Nephron (organoid): ENCODE measurements around the gene HP1BP3.
A peak's percentile ranks its signal among the peaks of the same experiment; 100 is the strongest.

Experiments used
- H3K27ac Mint-ChIP-seq, 3 experiments: 2 replicates each; pipeline ENCODE4 v1.8.0; 2020; ENCODE audit warnings: mixed read lengths in 3 of 3, mild to moderate bottlenecking in 2 of 3, moderate library complexity in 1 of 3
- H3K27me3 Mint-ChIP-seq: 2 replicates; pipeline ENCODE4 v1.8.0; 2021; ENCODE audit warnings: low read depth, mild to moderate bottlenecking, moderate library complexity, mixed read lengths
- H3K36me3 Mint-ChIP-seq: 2 replicates; pipeline ENCODE4 v1.8.0; 2020; ENCODE audit warnings: low read depth, mixed read lengths
- H3K4me1 Mint-ChIP-seq: 2 replicates; pipeline ENCODE4 v1.8.0; 2020; ENCODE audit warnings: mixed read lengths
- H3K4me3 Mint-ChIP-seq, 3 experiments: 2 replicates each; pipeline ENCODE4 v1.8.0; 2020; ENCODE audit warnings: mild to moderate bottlenecking in 3 of 3, mixed read lengths in 3 of 3, moderate library complexity in 2 of 3
- H3K9me3 Mint-ChIP-seq: 2 replicates; pipeline ENCODE4 v1.8.0; 2020; ENCODE audit warnings: mixed read lengths
- TF ChIP-seq, protein P1 (sequence below), 3 experiments: fragments of 200-600 bp; sonication (generic); IDR thresholded peaks; one replicate each; pipeline ENCODE4 v1.5.0; 2021; ENCODE audit warnings: antibody characterized with exemption in 3 of 3; ENCODE audit not compliant: unreplicated experiment in 3 of 3

Gene HP1BP3

DNA sequence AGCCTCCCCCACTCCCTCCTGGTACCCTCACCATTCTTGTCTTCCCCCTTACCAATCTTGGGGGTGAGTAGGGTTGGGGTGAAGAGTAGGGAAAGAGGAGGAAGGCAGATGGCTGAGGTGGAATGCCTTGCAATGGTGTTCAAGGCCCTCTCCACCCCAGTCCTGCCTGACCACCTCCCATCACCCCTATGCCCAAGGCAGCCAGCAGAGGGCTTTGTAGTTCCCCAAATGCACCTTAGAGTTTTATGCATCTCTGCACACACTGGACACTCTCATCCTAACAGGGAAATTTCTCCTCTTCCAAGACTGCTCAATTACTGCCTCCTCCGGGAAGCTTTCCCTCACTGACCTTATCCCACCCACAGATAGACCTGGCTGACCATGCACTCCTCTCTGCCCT lies 84.7 kb downstream of the HP1BP3 start:
- TF ChIP-seq, protein P1, sequence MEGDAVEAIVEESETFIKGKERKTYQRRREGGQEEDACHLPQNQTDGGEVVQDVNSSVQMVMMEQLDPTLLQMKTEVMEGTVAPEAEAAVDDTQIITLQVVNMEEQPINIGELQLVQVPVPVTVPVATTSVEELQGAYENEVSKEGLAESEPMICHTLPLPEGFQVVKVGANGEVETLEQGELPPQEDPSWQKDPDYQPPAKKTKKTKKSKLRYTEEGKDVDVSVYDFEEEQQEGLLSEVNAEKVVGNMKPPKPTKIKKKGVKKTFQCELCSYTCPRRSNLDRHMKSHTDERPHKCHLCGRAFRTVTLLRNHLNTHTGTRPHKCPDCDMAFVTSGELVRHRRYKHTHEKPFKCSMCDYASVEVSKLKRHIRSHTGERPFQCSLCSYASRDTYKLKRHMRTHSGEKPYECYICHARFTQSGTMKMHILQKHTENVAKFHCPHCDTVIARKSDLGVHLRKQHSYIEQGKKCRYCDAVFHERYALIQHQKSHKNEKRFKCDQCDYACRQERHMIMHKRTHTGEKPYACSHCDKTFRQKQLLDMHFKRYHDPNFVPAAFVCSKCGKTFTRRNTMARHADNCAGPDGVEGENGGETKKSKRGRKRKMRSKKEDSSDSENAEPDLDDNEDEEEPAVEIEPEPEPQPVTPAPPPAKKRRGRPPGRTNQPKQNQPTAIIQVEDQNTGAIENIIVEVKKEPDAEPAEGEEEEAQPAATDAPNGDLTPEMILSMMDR (IDR thresholded peaks at IDR 0.05; ENCODE audit: unreplicated experiment in 3 of 3): no peak
- H3K36me3 Mint-ChIP-seq: no peaks in the 10 kb centered on the region
- H3K27ac Mint-ChIP-seq: no peak overlapping the region
- no peak overlapping the region for H3K4me3 Mint-ChIP-seq
- H3K27me3 Mint-ChIP-seq: no peaks in the 10 kb centered on the region
- no peaks in the 10 kb centered on the region for H3K9me3 Mint-ChIP-seq
- H3K4me1 Mint-ChIP-seq: peaks cover 15% of the 10 kb centered on the region

GRCh38 chr1:20701847-20702246 lies 85.3 kb downstream of the HP1BP3 start:
- H3K27me3 Mint-ChIP-seq: no peaks in the 10 kb centered on the region
- no peak overlapping the region for H3K4me3 Mint-ChIP-seq
- TF ChIP-seq, protein P1 (IDR thresholded peaks at IDR 0.05; ENCODE audit: unreplicated experiment in 3 of 3): no peak
- peaks cover 15% of the 10 kb centered on the region for H3K4me1 Mint-ChIP-seq
- H3K36me3 Mint-ChIP-seq: no peaks in the 10 kb centered on the region
- no peak overlapping the region for H3K27ac Mint-ChIP-seq
- H3K9me3 Mint-ChIP-seq: no peaks in the 10 kb centered on the region

DNA sequence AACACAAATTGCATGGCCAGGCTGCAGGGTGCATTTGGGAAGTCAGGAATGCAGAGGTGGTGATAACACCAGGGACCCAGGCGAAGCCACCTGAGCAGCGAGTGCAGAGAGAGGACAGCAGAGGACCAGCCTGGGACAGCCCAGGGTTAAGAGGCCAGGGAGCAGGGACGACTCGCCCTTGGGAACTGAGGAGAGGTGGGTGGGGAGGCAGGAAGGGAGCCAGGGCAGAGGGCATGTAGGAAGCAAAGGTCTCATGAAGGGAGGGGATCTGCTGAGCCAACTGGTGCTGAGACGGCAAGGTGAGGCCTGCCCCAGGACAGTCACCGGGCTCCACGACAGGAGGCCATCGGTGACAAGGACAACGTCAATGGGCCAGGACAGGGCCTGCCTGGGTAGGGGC lies 85.7 kb downstream of the HP1BP3 start:
- TF ChIP-seq, protein P1 (IDR thresholded peaks at IDR 0.05; ENCODE audit: unreplicated experiment in 3 of 3): no peak
- Mint-ChIP-seq H3K27me3 (no peaks in the 10 kb centered on the region), H3K4me1 (peaks cover 15% of the 10 kb centered on the region), H3K4me3 (no peak overlapping the region), H3K27ac (no peak overlapping the region), H3K36me3 (no peaks in the 10 kb centered on the region), H3K9me3 (no peaks in the 10 kb centered on the region)

DNA sequence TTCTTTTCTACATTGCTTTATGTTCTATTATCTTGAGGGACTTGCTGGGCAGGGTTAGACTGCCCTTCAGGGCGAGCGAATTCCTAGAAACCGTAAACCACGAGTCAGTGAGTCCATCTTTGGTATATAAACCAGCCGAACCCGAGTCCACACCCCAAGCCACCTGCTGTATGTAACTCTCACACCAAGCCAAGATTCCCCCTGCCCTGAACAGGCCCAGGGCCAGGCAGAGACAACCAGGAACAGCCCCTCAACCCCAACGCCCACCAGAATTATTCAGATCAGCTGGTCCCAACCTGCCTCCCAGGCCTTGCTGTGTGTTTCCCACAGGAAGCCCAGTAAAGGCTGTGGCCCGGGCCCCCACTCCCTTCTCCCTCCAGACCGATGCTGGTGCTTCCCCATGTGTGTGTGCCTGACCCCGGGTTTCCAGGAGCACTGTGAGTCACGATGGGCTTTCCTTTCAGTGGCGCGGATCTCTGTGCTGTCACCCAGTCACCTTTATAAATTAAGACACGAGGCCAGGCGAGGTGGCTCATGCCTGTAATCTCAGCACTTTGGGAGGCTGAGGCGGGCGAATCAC lies 86.4 kb downstream of the HP1BP3 start:
- no peaks in the 10 kb centered on the region for H3K9me3 Mint-ChIP-seq
- peaks cover 15% of the 10 kb centered on the region for H3K4me1 Mint-ChIP-seq
- no peaks in the 10 kb centered on the region for H3K36me3 Mint-ChIP-seq
- TF ChIP-seq, protein P1 (IDR thresholded peaks at IDR 0.05; ENCODE audit: unreplicated experiment in 3 of 3): no peak
- no peak overlapping the region for H3K27ac Mint-ChIP-seq
- H3K4me3 Mint-ChIP-seq: no peak overlapping the region
- H3K27me3 Mint-ChIP-seq: no peaks in the 10 kb centered on the region

GRCh38 chr1:20699558-20699957 lies 87.5 kb downstream of the HP1BP3 start:
- peak overlapping the region in 1 of 3 experiments; percentile 42 for H3K4me3 Mint-ChIP-seq
- no peaks in the 10 kb centered on the region for H3K27me3 Mint-ChIP-seq
- peak overlapping the region in 2 of 3 experiments; percentile 41 to 86 for H3K27ac Mint-ChIP-seq
- H3K4me1 Mint-ChIP-seq: peaks cover 15% of the 10 kb centered on the region
- H3K9me3 Mint-ChIP-seq: no peaks in the 10 kb centered on the region
- H3K36me3 Mint-ChIP-seq: no peaks in the 10 kb centered on the region
- TF ChIP-seq, protein P1 (IDR thresholded peaks at IDR 0.05; ENCODE audit: unreplicated experiment in 3 of 3): no peak

DNA sequence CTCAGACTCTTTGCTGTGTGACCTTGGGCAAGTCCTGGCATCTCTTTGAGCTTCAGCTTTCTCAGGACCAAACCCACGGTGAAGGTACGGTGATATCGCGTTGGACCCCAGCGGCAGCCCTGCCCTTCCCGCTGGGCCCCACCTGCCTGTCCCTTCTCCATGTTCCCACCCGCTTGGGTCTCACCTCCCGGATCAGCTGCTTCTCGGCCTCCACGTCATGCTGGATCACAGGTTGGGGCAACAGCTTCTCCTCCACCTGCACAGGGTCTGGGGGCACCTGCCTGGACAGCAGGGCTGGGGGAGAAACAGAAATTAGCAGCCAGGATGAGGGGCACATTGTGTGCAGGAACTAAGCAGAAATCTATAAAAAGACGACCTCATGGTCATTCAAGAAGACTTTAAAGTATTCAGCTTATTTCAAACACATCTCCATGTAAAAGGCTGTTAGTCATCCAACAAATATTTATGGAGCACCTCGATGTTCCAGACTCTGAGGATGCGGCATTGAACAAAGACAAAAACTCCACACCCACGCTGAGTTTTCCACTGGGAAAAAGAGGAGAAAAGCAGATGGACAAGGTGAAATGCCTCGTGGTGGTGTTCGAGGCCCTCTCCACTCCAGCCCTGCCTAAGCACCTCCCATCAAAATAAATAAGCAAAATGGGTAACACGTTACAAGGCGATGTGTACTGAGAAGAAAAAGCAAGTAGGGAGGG lies 88.8 kb downstream of the HP1BP3 start:
- Mint-ChIP-seq H3K4me3 (peak overlapping the region in 2 of 3 experiments; percentile 12 to 21), H3K4me1 (peaks cover 15% of the 10 kb centered on the region), H3K9me3 (no peaks in the 10 kb centered on the region), H3K36me3 (no peaks in the 10 kb centered on the region), H3K27me3 (no peaks in the 10 kb centered on the region), H3K27ac (no peak overlapping the region)
- TF ChIP-seq, protein P1 (IDR thresholded peaks at IDR 0.05; ENCODE audit: unreplicated experiment in 3 of 3): no peak
